Renal cortical epithelial cell (primary cell): ENCODE data around the gene HIGD1C. TPM values are rescaled to one million over a fixed set of nuclear protein-coding genes. Genes with fewer than 3 reads are reported as not detected.

Source experiments
- DNase-seq: peaks from one replicate; pipeline ENCODE4 v3.0.0-alpha.2; 2011; ENCODE audit warnings: low read depth
- total RNA-seq: library from RNA; depleted of rRNA; stranded (reverse); fragments of >200 nt; gene quantifications from 2 replicates; pipeline ENCODE4 v1.2.3, GENCODE V29; 2014

Gene HIGD1C
- total RNA-seq, 1 donor from 2014 or later = not detected

- no peak for DNase-seq
Observed at GRCh38 chr12:51018956-51019355, 66.6 kb downstream of the HIGD1C start.

GRCh38 chr12:51019927-51020326 is 67.6 kb downstream of the HIGD1C start:
- DNase-seq = no peak

Other genes starting within 250 kb of the HIGD1C start
- gene ATF1, start 188.4 kb upstream of the HIGD1C start, total RNA-seq = 17.0 and 25.3 TPM in 2 replicates
- not detected in 2 replicates for gene TMPRSS12, start 109.6 kb upstream of the HIGD1C start, total RNA-seq
- gene SLC11A2, start 73.8 kb downstream of the HIGD1C start, total RNA-seq = 76.7 and 78.5 TPM in 2 replicates
- gene LETMD1, start 95.8 kb downstream of the HIGD1C start, total RNA-seq = 24.3 and 33.0 TPM in 2 replicates
- gene CSRNP2, start 131.1 kb downstream of the HIGD1C start, total RNA-seq = 22.9 and 40.8 TPM in 2 replicates
- 14.1 and 31.3 TPM in 2 replicates for gene TFCP2, start 220.6 kb downstream of the HIGD1C start, total RNA-seq